SK-N-SH (cell line): ENCODE measurements around the gene MAST2.

ENCODE experiments used
- CTCF ChIP-seq: fragments of 200-600 bp; sonication (generic); IDR thresholded peaks from 2 replicates; pipeline ENCODE4 v1.6.1; 2017; ENCODE audit warnings: antibody characterized with exemption, mild to moderate bottlenecking, moderate library complexity
- ELF1 ChIP-seq: IDR thresholded peaks from 2 replicates; pipeline ENCODE4 v1.4.0; 2012
- EP300 ChIP-seq, 2 experiments: IDR thresholded peaks; 2 replicates each; pipeline versions ENCODE4 v1.4.0 to v1.6.1; 2012; ENCODE audit warnings: borderline replicate concordance in 1 of 2, low read depth in 1 of 2, low read length in 1 of 2
- FOXJ3 ChIP-seq: sonication (generic); formaldehyde crosslinking; IDR thresholded peaks from 2 replicates; pipeline ENCODE4 v1.5.1; 2020; ENCODE audit warnings: mild to moderate bottlenecking, missing genetic modification reagents
- NFIC ChIP-seq: IDR thresholded peaks from 2 replicates; pipeline ENCODE4 v1.4.0; 2012; ENCODE audit warnings: borderline replicate concordance
- RFX5 ChIP-seq: IDR thresholded peaks from 2 replicates; pipeline ENCODE4 v1.6.1; 2012; ENCODE audit warnings: mild to moderate bottlenecking, improper control_type of control experiment, low read length
- USF2 ChIP-seq: fragments of 150-350 bp; IDR thresholded peaks from 2 replicates; pipeline ENCODE4 v1.6.1; 2017; ENCODE audit warnings: antibody characterized with exemption, low read length, low read depth, borderline replicate concordance
- YY1 ChIP-seq: IDR thresholded peaks from 2 replicates; pipeline ENCODE4 v1.4.0; 2012; ENCODE audit warnings: low read depth, mild to moderate bottlenecking

GRCh38 chr1:46002551-46003150 lies 199.2 kb downstream of the MAST2 start:
- no peak for TF ChIP-seq NFIC
- no peak for TF ChIP-seq EP300 (IDR thresholded peaks at IDR 0.05; ENCODE audit: borderline replicate concordance in 1 of 2, low read depth in 1 of 2, low read length in 1 of 2)
- no peak for TF ChIP-seq CTCF
- no peak for TF ChIP-seq RFX5
- no peak for TF ChIP-seq FOXJ3
- TF ChIP-seq ELF1 = no peak
- no peak for TF ChIP-seq YY1
- no peak for TF ChIP-seq USF2
